PC-9 (cell line): ENCODE data around the gene HSF2.

Experiments used
- CTCF ChIP-seq: fragments of 200-600 bp; sonication (generic); conservative IDR thresholded peaks from 2 replicates; pipeline ENCODE4 v1.6.1; 2017; ENCODE audit warnings: mixed run types, antibody characterized with exemption, mild to moderate bottlenecking, moderate library complexity
- EZH2 ChIP-seq: fragments of 200-600 bp; sonication (generic); IDR thresholded peaks from 2 replicates; pipeline ENCODE4 v1.8.0; 2017; ENCODE audit warnings: antibody characterized with exemption, low read depth

- TF ChIP-seq CTCF (no peak), EZH2 (no peak)
These were observed 33.4 kb downstream of the HSF2 start for GRCh38 chr6:122432816-122433215.
